ENCODE measurements around the gene PLOD2.

The PLOD2 gene

DNA sequence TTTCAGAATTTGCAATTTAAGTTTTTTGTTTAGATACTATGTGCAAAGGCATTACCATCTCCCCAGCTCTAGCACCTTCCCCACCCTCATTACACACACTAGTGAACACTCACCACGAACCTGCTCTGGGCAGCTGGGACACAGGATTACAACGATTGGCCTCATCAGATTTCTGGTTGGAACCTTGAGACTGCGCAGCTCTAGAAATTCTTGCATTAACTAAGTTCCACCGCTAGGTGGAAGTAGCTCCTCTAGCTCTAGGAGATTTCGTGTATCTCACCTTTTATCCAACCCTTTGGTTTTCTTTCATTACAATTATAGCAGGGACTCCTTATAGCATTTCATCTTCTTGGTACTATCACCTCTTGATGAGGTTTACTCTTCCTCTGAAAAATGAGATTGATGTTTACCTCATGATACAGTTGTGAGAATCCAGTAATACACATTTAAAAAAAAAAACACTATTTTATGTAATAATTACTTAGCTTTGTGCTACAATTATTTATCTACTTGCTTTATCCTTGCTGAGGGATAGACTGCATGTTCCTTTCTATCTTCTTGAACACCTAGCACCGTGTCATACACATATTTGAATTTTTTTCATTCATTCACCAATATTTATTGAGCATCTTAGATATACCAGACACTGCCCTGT, 28.7 kb upstream of the PLOD2 start:
- no peak for TF ChIP-seq Cebpa-rat (IDR thresholded peaks at IDR 0.05)
- Histone ChIP-seq H4K20me1 (no peaks in the 10 kb centered on the region), H3K4me3 (no peak overlapping the region), H3K27ac (no peak overlapping the region), H3K4me2 (no peak overlapping the region), H3K4me1 (no peaks in the 10 kb centered on the region), H3K27me3 (no peaks in the 10 kb centered on the region), H3K36me3 (no peaks in the 10 kb centered on the region), H3K9ac (no peak overlapping the region), H3K9me3 (replicated peaks in 1 of 11) (no peaks in the 10 kb centered on the region)

DNA sequence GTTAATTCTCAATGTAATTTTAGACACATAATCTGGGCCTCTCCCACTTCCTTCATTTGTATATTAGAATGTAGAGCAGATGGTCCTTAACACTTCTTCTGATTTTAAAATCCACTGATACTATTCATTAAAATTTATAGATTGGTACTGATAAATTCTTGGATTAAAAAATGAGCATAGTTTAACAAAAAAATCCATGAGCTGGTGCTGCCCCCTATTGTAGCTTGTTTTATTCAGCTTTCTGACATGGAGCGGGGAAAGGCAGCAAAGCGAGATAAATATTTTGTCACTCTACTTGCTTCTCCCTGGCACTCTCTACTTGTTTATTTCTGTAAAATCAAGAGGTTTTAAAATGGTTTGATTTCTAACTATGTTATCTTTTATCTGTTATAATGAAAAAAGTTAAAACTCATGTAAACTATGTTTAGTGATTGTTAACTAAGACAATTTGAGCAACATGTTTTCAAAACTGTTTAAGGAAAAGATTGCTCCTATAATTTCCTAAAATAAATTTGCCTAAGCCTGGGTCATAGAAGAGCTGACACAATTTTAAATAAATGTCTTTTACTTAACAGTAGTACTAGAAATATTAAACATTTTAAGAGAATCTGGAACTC, 26.5 kb upstream of the PLOD2 start:
- Histone ChIP-seq H4K20me1 (no peaks in the 10 kb centered on the region), H3K27ac (no peak overlapping the region), H3K4me3 (no peak overlapping the region), H3K27me3 (no peaks in the 10 kb centered on the region), H3K36me3 (no peaks in the 10 kb centered on the region), H3K4me1 (no peaks in the 10 kb centered on the region), H3K9ac (no peak overlapping the region), H3K4me2 (no peak overlapping the region), H3K9me3 (replicated peaks in 1 of 11) (no peaks in the 10 kb centered on the region)
- TF ChIP-seq Cebpa-rat (IDR thresholded peaks at IDR 0.05) = no peak

DNA sequence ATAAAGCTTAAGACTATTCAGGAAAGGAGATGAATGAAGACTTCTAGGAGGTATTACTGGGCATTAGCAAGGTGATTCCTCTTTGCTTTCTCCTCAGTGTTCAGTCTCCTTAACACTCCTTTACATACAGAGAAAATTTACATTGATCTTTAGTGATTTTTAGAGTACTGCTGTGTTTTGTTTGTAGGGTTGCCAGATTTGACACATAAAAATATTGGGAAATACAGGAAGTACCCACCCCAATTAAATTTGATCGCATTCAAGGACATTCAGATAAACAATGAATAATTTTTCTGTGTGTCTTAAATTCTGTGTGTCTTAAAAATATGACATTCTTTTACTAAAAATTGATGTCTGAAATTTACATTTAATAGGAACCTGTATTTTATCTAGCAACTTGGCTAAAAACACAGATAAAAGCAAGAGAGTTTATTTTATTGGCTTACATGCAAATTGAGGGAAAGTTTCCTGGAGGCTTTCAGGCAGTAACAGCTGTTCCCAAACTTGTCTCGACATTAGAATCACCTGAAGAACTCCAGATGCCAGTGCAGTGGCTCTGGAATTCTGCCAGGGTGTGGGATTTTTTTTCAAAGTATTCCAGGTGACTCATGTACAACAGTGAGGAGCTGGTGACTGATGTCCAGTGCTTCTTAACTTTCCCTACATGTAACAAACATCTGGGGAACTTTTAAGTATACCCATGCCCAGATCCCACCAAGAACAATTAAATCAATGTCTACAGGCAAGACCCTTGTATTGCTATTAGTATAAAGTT, 23.4 kb upstream of the PLOD2 start:
- no peaks in the 10 kb centered on the region for H3K27me3 ChIP-seq
- no peak overlapping the region for H3K27ac ChIP-seq
- H3K36me3 ChIP-seq = no peaks in the 10 kb centered on the region
- H3K4me1 ChIP-seq = no peaks in the 10 kb centered on the region
- no peak overlapping the region for H3K4me3 ChIP-seq
- H4K20me1 ChIP-seq = no peaks in the 10 kb centered on the region
- TF ChIP-seq Cebpa-rat (IDR thresholded peaks at IDR 0.05) = no peak
- no peak overlapping the region for H3K9ac ChIP-seq
- no peak overlapping the region for H3K4me2 ChIP-seq
- H3K9me3 ChIP-seq (replicated peaks in 1 of 11) = no peaks in the 10 kb centered on the region

DNA sequence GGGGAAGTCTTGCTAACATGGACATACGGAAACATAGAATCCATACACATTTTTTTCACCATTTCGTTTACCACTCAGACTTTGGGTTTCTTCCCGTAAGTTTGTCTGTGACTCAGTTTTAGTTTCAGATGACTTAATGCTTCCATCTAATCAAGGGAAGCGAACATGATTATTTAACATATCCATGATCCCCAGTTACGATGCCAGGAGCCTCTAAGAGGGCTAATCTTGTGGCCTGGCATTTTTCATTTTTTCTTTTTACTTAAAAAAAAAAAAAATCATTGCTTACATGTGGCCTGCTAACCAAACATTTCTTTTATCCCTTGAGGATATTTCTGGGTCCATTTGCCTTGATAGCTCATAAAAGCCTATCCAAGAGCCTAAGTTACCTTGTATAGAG, 20.2 kb upstream of the PLOD2 start:
- Histone ChIP-seq H3K4me2 (no peak overlapping the region), H3K27ac (no peak overlapping the region), H3K36me3 (no peaks in the 10 kb centered on the region), H3K27me3 (no peaks in the 10 kb centered on the region), H3K4me1 (no peaks in the 10 kb centered on the region), H3K9ac (no peak overlapping the region), H3K4me3 (no peak overlapping the region), H4K20me1 (no peaks in the 10 kb centered on the region), H3K9me3 (replicated peaks in 1 of 11) (no peaks in the 10 kb centered on the region)
- TF ChIP-seq Cebpa-rat (IDR thresholded peaks at IDR 0.05) = no peak

DNA sequence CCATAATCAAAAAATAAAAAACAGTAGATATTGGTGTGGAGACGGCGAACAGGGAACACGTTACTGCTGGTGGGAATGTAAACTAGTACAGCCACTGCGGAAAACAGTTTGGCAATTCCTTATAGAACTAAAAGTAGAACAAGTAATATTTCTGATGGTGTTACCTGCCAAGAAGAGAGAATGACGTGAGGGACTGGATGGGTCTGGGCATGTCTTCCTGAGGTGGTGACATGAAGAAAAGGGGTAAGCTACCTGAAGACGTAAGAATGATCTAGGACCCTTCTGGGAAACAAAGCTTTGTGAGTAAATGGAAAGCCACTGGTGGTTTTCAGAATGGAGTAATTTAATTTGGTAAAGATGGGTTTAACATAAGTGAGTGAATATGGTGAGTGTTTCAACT, 19.4 kb upstream of the PLOD2 start:
- Histone ChIP-seq H3K4me1 (no peaks in the 10 kb centered on the region), H3K9ac (no peak overlapping the region), H3K36me3 (no peaks in the 10 kb centered on the region), H3K9me3 (replicated peaks in 1 of 11) (no peaks in the 10 kb centered on the region), H3K4me2 (no peak overlapping the region), H4K20me1 (no peaks in the 10 kb centered on the region), H3K27me3 (no peaks in the 10 kb centered on the region), H3K4me3 (no peak overlapping the region), H3K27ac (no peak overlapping the region)
- TF ChIP-seq Cebpa-rat (IDR thresholded peaks at IDR 0.05) = no peak

DNA sequence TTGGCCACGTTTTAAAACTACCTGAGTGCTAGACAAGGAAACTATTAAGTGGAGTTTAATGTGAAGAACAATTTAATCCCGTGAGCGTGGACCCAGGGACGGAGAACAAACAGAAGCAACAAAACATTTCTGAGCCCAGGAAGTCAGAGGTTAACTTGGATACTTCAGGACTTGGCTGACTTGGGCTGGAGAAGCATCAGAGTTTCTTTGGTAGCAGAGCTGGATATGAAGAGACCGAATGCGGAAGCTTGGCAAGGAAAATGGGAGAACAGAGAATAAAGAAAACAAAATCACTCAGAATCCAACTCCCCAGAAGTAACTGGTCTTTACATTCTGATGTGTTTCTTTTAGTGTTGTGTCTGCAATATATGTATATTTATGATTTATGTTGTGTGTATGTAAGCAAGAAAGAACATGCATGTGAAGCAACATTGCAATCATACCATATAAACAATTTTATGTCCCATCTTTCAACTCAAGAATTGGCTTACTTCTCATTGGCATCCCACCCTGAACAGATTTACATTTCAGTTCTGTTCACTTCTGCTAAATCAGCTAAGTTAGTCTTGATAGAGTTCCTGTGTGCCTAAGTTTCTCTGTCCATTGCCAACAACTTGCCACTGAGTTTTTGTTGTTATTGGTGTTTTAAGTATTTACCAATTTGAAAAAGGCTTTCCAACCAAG, 17.2 kb upstream of the PLOD2 start:
- no peaks in the 10 kb centered on the region for H3K36me3 ChIP-seq
- no peaks in the 10 kb centered on the region for H3K27me3 ChIP-seq
- no peak overlapping the region for H3K4me3 ChIP-seq
- no peak overlapping the region for H3K9ac ChIP-seq
- H3K4me1 ChIP-seq = no peaks in the 10 kb centered on the region
- H3K27ac ChIP-seq = no peak overlapping the region
- TF ChIP-seq Cebpa-rat (IDR thresholded peaks at IDR 0.05) = no peak
- no peak overlapping the region for H3K4me2 ChIP-seq
- no peaks in the 10 kb centered on the region for H4K20me1 ChIP-seq
- no peaks in the 10 kb centered on the region for H3K9me3 ChIP-seq (replicated peaks in 1 of 11)

DNA sequence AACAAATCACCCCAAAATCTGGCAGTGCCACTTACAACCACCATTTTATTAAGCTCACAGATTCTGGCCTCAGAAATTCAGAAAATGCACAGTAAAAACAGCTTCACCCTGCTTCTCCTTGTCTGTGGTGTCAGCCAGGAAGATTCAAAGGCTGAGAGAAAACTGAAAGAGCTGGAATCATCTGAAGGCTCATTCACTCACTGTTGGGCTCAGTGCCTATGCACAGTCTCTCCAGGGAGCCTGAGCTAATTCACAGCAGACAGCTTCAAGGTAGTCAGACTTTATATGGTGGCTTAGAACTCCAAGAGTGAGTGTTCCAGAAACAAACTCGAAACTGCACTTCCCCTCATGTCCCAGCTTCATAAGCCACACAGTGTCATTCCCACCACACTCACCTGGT, 16.5 kb upstream of the PLOD2 start:
- H3K4me2 ChIP-seq = no peak overlapping the region
- no peaks in the 10 kb centered on the region for H3K36me3 ChIP-seq
- H3K9ac ChIP-seq = no peak overlapping the region
- H3K27ac ChIP-seq = no peak overlapping the region
- no peaks in the 10 kb centered on the region for H3K27me3 ChIP-seq
- no peak overlapping the region for H3K4me3 ChIP-seq
- no peaks in the 10 kb centered on the region for H3K4me1 ChIP-seq
- no peak for TF ChIP-seq Cebpa-rat (IDR thresholded peaks at IDR 0.05)
- H3K9me3 ChIP-seq (replicated peaks in 1 of 11) = no peaks in the 10 kb centered on the region
- H4K20me1 ChIP-seq = no peaks in the 10 kb centered on the region

DNA sequence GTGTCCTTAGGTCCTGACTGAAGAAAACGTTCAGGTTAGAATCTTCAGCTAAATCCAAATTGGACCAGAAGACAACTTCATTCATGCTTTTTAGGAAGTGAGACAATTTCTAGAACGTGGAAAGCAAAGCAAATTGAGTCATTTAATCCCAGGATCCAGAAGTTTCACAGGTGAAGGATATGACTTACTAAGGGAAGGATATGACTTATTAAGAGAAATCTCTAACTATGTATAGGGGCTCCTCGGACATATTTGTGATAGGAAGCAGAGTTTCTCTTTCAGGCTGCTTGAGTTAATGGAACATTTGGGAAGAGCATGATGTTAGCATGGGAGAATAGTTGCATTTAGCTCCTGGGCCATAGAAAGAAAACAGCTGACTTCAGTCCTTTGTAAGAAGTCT, 16.1 kb upstream of the PLOD2 start:
- TF ChIP-seq Cebpa-rat (IDR thresholded peaks at IDR 0.05) = no peak
- no peak overlapping the region for H3K27ac ChIP-seq

DNA sequence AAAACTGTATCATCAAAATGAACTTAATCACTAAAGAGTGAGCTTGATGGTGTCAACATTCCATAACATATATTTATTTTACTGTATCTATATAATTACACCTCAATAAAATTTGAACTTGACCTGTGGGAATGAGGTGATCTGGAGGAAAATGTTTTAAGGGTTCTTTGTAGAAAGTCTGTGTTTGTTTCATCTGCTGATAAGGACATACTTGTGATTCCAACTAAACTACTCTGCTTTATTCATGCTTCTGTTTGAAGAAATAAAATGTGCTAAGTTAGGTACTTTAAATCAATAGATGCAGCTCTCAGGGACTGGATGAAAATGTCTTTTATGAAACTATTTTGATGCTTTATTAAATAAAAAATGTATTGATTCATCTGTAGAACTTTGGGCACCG, 11.6 kb upstream of the PLOD2 start:
- Histone ChIP-seq H3K4me2 (no peak overlapping the region), H3K9me3 (replicated peaks in 1 of 11) (no peaks in the 10 kb centered on the region), H3K9ac (no peak overlapping the region), H3K4me3 (no peak overlapping the region), H3K27ac (no peak overlapping the region), H4K20me1 (no peaks in the 10 kb centered on the region), H3K4me1 (no peaks in the 10 kb centered on the region), H3K36me3 (no peaks in the 10 kb centered on the region), H3K27me3 (no peaks in the 10 kb centered on the region)
- no peak for TF ChIP-seq Cebpa-rat (IDR thresholded peaks at IDR 0.05)

More for the DNA sequence above, 16.1 kb upstream of the PLOD2 start:
- Histone ChIP-seq H3K4me2 (no peak overlapping the region), H3K36me3 (no peaks in the 10 kb centered on the region), H3K9ac (no peak overlapping the region), H3K4me1 (no peaks in the 10 kb centered on the region), H3K27me3 (no peaks in the 10 kb centered on the region), H3K9me3 (replicated peaks in 1 of 11) (no peaks in the 10 kb centered on the region), H4K20me1 (no peaks in the 10 kb centered on the region), H3K4me3 (no peak overlapping the region)
